GM18909 (cell line): Measurements from ENCODE around the gene PLXNB2.

Experiments used
- ATAC-seq: cut with Tn5 transposase; IDR thresholded peaks from one replicate; pipeline ENCODE4 v1.9.1; 2021; ENCODE audit warnings: mild to moderate bottlenecking; ENCODE audit not compliant: unreplicated experiment, poor library complexity

The PLXNB2 gene

DNA sequence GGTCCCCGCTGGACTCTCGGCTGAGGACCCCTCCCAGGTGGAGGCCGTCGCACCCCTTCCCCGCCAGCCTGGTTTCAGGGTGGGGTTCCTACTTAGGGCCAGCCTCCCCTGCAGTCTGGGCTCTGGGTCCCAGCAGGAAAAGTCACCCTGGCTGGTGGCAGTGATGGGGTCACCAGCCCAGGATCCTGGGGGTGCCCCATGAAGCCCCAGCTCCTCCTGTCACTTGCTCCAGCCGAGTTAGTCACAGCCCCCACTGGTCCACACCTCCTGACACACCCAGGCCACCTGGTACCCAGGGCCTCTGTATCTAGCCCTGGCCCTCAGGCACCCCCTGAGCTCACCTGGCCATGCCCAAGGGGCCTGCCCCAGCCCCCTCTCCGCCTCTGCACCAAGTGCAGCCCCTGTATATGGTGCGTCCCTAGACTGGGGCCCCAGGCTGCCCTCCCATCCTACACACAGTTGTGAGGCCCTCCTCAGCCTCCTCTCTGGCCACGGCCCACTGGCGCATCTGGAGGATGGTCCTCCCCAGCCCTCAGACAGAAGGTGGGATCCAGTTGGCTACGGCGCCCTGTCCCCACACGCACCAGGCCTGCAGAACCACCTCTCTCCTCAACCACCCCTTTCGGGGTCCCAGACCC, 6.7 kb downstream of the PLXNB2 start:
- no peak for ATAC-seq

DNA sequence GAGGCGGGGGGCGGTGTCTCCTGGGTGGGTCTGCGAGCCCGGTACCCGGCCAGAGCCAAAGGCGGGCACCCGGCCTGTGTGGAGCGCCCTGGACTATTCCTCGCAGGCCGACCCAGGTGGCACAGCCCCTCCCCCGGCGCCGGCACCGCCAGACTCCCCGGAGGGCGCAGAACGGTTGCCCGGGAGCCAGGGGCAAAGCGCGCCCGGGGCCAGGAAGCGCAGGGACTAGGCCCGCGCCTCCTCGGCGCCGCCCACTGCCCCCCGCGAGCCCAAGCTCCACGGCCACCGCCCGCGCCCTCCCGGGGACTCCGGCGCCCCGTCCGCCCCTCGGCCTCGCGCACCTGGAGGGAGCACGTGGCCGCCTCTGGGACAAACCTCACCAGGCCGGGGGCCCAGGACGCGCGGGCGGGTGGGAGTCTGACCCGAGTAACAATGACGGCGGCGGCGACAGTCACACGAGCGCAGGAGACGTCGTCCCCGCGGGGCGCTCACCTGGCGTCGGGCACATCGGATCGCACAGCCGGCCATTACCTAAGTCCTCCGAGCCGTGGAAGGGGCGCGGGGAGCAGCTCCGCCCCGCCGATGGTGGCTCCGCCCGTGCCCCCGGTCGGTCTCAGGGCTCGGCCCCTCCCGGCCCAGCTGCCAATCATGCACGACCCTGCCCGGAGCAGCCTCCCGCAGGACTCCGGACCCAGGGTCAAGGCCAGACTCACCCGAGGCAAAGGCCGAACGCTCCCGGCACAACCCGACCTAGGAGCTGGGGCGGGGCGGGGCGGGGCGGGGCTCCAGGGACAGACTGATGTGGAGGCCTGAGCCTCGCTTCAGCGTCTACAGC, 7.4 kb downstream of the PLXNB2 start:
- no peak for ATAC-seq

DNA sequence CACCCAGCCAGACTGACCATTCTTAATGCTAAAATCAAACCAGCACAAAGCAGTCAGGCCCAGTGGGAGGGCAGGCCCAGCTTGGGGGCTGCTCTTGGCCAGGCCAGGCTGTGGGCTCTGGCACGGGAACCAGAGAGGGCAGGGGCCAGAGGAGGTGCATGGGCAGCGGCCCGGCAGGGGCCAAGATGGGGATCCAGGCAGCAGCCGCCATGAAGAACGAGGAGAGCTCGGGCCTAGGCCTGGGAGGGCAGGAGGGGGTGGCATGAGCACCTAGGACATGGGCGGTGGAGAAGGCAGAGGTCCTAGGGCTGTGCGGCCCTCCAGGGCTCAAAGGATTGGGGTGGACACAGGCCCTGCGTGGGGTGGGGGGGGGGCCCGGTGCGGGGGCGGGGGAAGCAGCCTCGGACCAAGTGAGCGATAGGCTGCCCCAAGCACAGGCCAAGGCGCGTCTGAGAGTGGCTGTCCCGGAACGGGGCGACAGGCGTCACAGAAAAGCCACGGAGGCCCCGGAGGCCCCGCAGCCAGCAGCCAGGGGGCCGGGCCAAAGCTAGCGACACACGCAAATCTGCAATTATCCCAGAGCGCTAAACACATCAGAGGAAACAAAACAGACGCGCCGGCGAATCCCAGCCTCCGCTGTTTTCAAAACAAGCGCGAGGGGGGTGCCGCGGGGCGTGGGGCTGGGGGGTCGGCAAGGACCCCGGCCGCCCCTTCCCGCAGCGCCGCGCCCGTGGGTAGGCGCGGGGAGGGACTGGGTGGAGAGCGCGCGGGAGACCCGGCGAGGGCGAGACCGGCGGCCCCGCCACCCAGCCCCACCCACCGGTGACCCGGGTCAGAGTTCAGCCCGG, 8.3 kb downstream of the PLXNB2 start:
- ATAC-seq = no peak

DNA sequence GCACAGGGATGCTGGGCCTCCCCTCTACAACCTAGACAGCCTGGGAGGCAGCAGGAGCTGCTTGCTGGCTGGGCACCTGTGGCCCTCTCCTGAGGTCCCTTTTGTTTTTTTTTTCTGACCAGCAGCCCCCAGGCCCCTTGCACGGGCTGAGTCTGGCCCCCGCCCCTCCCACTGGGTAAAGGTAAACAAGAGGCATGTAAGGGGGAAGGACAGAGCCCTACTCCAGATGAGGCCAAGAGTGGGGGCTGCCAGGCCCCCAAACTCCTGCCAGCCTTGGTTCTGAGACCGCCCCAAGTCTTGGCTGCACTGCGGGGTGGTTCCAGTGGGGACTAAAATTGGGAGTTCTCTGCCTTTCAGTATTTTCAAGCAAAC, 9.2 kb downstream of the PLXNB2 start:
- ATAC-seq = no peak

DNA sequence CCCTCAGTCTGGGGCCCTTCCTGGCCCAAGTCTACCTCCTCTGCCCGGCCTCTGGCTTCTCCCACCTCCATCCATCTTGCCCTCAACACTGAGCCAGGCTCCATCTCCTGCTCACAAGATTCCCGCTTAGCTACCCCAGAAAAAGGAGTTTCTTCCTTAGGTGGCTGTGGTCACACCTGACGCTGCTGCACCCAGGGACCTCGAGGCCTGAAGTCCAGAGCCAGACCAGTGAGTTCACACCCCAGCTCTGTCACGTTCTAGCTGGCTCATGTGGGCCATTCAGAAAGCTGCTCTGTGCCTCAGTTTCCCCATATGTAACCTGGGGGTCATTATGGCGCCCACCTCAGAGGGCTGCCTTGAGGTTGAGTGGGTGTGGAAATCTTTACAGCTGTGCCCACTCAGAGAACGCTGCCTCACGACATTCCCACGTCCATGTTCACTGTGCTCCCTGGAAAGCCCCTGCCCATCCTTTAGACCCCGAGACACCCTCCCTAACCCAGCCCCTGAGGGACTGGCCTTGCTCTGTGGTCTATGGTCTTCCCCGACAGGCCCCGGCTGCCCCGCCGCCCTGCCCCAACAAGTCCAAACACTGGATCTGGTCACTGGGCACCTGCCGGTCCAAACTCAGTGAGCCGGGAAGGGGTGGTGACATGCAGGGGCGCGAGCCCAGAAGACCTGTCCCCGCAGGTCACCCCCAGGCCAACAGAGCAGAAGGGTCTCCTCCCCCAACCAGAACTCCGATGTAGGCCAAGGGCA, 9.8 kb downstream of the PLXNB2 start:
- ATAC-seq = no peak

DNA sequence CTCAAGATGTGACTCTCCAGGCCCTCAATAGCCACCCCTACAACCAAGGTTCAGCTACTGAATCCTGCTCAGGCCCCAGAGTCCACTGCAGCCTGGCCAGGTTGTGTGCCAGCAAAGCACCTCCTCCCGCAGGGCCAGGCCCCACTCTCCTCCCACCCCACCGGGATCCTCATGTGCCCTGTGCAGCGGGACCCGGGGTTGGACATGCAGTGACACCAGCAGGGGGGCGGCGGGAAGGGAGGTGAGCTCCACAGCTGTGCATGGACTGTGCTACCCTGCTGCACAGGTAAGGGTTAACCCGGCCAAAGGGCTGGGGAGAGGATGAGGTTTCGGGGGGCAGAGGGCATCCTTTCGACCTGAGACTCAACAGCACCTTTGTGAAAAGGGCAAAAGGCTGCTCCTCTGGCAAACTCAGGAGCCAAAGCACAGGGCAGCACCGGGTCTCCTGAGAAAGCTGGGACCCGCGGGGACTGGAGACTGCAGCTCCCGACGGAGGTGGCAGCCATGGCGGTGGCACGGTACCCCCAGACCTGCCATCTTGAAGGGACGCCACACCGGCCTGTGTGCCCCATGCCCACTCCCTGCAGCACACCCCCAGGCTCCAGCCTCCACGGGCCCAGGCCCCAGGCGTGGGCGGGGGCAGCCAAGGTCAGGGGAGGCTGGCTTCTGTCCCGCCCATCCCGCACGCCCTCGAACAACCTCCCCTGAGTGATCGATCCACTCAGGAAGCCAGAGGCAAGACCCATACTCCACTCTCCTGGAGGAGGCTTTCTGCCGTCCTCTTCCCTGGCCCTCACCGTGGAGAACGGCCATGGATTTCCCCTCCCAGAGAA, 10.6 kb downstream of the PLXNB2 start:
- no peak for ATAC-seq

DNA sequence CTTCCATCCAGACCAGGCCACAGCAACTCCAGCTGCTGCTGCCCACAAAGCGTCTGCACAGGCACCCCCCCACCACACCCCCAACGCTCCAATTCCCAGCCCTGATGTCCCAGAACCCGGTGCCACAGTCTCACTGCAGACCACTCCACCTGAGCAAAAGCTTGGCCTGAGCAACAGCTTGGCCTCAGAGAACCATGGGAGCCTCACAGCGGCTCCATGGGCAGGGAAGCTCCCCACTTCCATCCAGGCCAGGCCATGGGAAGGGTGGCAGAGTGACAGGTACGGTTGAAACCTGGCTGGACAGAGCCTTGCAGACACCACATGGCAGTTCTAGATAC, 13.2 kb downstream of the PLXNB2 start:
- no peak for ATAC-seq

DNA sequence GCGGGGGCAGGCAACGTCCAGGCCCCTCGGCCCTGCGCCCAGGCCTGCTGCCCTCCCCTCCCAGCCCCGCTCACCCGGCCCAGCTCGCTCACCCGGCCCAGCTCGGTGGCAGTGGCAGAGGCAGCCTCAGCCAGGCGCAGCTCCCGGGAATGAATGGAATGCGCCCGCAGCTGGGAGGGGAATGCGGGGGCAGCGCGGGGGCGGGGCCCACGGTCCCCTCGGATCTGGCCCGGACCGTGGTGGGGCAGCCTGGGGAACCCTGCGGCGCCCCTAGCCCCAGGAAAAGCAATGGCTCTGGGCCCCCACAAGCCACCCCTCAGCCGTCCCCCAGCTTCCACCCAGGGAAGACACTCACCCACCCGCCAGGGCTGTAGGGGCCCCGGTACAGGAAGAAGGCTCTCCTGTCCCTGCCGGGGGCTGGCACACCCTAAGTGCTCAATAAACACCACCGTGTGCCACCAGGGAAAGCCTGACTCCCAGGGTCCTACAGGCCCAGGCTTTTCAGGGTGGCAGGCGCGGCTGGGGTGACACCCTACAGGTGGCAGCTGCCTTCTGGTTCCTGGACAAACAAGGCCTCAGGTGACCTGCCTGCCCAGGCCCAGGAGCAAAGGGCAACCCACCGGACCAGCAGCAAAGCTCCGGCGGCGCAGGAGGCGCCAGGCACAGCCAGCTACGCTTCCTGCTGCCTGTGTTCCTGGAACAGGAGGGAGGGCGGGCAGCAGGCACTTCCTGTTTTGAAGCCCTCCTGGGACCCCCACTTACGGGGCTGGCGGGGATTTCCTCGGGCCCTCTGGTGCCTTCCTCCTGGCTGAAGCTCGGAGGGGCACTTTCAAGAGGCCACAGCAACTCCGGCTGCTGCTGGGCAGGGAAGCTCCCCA, 13.8 kb downstream of the PLXNB2 start:
- no peak for ATAC-seq

DNA sequence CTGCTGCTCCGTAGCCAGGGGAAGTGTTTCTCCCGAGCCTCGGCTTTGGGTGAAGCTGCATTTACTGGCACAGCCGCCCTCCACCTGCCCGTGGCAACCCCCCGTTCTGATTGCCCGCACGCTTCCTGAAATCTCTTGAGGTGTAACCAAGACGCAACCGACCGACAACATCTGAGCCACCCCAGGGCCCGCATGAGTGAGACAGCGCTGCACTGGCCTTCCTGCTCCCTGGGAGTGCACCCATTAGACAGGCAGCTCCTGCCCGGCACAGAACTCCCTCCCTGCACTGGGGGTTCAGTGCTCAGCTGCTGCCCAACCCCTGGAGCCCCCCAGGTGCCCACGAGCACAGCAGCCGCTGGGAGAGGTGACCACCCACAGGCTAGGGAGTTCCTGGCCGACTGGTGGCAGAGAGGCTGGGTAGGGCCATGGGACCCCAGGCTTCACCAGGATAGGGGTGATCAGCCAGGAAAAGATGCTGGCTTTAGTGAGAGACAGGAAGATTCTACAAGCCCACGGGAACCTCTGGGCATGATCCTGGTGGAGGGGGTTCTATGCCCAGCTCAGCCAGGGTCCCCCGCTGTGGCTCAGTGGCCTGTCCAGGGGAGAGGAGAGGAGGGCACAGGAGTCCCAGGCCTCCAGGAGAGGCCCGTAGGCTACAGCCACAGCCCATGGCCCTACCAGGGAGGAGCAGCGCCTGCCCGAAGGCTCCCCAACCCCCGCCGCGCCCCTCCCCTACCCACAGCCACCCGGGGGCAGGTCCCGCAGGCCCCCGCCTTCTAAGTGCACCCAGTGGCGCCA, 14.6 kb downstream of the PLXNB2 start:
- ATAC-seq = no peak

DNA sequence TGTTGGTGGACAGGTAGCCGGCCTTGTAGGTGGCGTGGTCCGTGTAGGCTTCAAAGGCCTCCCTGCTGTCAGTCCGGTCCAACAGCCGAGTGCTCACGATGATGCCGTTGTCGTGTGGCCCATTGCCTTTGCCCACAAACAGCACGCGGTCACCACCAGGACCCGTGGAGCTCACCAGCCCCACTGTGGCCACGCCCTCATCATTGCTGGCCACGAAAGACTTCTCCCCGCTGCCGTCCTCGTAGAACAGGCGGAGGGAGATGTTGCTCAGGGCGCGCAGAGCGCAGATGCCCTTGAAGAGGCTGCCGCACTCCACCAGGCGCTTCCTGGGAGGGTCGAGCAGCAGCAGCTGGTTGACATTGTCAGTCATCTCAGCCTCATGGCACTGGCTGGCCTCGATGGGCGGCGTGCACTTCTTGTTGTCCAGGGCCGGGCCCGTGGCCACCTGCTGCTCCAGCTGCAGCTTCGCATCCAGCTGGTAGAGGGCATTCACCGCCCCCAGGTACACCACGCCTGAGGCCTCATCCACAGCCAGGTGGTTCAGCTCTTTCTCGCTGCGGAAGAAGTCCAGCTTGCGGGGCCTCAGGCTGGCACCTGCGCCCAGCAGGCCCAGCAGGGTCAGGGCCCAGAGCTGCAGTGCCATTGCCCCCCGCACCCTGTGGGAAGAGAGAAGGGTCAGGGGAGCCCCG, 17.4 kb downstream of the PLXNB2 start:
- no peak for ATAC-seq

DNA sequence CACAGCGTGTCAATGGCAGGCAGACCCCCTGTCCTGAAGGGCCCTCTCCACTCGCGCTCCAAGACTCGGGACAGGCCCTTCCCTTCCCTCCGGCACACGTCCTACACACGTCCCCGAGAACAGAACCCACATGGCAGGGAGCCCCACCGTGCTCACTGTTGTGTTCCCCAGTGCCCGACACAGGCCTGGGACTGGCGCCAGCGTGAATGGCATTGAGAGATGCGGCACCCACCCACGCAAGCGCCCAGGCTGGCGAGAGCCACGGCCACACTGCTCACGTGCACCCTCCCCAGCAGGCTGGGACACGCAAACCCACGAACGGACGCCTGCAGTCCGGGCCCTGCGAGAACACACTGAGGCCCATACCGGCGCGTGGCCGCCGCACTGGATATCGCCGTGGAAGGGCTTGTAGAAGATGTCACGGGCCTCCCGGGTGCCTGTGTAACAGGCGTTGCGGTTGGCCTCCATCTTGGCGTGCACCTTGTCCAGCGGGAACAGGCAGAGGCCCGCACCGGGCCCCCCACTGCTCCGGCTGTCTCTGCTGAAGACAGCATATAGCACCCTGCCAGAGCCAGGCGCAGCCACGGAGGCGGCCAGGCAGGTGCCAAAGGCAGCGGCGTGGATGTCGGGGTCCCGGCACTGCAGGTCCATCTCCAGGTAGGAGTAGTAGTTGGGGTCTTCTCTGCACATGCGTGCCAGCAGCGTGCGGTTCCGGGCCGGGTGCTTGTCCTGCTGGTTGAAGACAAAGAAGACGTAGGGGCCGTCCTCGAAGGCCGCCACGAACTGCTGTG, 18.1 kb downstream of the PLXNB2 start:
- ATAC-seq = no peak

DNA sequence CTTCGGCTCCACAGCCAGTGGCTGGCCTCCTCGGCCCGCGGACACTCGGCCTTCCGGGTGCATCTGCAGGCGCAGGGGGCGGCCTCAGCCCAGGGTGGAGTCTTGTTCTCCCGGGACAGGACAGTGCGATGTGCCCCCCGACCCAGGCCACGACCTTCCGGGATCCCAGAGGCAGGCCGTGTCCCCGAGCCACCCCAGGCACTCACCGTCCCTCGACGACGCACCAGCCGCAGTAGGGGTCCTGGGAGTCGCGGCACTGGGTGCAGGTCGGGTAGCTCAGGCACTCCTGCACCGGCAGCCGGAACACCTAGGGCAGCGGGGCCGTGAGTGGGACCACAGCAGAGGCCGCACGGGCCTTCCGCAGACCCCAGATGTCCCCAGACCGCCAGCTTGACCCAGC, 19.7 kb downstream of the PLXNB2 start:
- no peak for ATAC-seq

DNA sequence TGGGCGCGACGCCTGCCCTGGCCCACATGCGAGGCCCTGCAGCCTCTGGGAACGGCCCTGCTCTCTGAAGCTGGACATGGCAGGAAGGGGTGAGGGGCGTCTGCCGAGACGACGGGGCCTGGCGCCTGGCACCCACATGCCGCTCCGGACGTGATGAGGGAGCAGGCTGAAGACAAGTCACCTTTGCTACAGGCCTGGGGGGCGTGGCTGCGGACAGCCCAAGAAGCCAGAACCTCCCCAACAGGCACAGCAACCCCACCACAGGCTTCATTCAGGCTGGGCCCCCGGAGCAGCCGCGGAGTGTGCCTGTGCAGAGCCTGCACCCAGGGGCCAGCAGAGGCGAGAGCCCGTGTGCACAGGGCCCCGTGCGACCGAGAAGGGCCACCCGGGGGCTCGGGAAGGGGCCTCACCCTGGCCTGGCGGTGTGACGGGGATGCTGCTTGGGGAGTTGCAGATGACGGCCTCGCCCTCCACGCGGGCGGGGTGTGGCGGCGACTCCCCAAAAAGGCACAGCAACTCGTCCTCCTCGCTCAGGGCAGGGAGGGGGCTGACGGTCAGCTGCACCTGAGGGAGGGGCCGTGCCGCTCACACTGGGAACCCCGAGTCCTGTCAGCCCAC, 20.6 kb downstream of the PLXNB2 start:
- ATAC-seq = no peak

DNA sequence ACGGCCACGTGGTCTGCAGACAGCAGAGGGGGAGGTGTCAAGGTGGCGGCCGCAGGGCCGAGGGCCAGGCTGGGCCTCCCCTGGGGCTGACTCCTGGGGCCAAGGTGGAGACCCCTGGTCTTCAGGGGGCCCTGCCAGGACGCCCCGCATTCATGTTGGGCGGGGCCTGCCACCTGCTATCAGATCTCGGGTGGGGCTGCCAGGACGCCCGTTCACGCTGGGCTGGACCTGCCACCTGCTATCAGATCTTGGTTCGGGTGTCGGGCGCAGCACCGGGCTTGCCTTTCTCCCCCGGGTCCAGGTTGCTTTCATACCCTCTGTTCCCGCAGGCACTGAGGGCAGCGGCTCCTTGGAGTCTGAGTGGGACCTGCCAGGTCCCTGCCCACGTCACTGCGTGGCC, 21.2 kb downstream of the PLXNB2 start:
- no peak for ATAC-seq

DNA sequence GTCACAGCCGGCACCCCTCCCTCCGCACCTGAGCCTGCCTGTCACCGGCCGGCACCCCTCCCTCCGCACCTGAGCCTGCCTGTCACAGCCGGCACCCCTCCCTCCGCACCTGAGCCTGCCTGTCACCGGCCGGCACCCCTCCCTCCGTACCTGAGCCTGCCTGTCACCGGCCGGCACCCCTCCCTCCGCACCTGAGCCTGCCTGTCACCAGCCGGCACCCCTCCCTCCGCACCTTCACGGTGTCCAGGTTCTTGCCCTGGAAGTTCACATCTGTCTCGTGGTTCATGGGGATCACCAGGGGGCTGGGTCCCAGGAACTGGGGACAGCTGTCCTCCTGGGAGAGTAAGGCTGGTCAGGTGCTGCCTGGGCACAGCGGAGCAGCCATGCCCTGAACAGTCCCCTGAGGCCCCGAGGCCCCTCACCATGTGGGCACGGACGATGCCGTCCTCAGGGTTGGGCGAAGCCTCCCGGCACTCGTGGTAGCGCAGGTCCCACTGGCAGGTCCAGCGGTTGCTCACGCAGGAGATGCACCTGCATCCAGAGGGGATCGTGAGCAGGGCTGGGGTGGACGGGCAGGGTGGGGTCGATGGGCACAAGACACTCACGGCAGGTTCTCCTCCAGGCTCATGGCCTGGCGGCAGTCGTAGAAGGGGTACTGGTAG, 21.7 kb downstream of the PLXNB2 start:
- no peak for ATAC-seq

DNA sequence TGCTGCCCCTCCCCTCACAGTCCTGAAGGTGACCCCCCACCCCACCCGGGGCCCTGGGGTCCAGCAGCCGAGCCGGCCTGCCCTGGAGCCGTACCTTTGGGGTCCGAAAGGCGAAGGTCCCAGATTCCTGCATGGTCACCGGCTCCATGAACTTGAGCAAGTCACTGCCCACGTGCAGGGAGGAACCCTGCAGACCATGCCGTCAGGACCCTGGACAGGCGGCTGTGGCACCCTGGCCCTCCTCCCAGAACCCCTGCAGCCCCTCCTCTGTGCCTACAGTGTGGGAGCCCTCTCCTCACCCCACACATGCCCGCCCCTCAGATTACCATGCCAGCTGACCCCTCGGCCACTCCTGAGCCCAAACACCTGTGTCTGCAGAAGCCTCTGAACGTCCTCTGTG, 23.0 kb downstream of the PLXNB2 start:
- no peak for ATAC-seq
